Measurements from ENCODE around the gene KCNA5. TPM values are rescaled to one million over a fixed set of nuclear protein-coding genes. Genes with fewer than 3 reads are reported as not detected.

The KCNA5 gene
- polyA plus RNA-seq, 12 donors, result 2.1 to 3.6 (median 3.1) TPM; not detected in 2

DNA sequence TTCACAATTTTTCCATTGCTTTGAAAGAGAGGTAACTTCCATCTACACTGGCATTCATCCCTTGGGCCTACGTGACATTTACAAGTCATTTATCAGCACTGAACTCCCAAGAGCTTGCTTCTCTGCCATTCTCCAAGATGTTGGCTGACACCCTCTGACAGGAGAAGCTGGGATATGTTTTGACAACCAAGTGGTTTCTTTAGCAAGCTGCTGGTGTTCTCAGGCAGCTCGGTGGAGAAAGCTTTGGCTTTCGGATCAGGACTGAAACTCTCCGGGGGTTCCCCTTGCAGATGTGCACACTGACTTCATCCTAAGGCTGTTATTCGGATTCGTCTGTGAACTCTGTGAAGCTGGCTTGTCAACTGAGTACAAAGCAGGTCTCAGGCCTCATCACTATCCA lies 15.7 kb downstream of the KCNA5 start:
- peak; percentile 57 for DNase-seq

DNA sequence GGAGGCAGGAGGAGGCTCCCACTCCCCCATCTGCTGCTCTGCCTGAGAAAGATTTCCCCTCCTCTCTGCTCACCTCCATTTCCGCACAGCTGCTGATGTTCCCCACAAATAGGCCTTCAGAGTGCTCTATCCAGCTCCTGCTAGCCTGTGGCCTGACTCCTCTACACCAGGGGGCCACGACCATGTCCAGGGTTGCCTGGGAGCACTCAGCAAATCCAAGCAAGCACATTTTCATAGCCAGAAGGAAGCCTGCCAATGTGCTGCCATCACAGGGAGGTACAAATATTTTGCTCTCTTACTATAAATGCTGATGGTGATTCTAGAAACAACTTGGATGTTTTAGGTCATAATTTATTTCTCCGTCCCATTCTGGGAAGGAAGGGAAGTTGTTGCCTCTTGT lies 17.3 kb downstream of the KCNA5 start:
- DNase-seq, result no peak

DNA sequence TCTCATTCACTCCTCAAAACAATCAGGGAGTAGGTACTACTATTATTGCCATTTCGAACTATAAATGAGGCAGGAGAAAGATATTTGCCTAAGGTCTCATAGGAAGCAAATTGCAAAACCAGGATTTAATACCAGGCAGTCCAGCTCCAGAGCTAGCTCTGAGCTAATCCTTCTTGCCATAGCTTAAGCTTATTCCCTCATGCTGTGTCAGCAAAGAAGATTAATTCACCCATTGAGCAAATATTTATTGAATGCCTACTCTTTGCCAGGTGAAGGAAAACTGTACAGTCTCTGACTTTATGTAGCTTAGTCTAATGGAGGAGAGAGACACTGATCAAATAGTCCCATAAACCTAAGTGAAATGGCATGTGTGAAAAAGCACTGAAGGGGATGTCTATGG lies 19.5 kb downstream of the KCNA5 start:
- DNase-seq, result no peak

DNA sequence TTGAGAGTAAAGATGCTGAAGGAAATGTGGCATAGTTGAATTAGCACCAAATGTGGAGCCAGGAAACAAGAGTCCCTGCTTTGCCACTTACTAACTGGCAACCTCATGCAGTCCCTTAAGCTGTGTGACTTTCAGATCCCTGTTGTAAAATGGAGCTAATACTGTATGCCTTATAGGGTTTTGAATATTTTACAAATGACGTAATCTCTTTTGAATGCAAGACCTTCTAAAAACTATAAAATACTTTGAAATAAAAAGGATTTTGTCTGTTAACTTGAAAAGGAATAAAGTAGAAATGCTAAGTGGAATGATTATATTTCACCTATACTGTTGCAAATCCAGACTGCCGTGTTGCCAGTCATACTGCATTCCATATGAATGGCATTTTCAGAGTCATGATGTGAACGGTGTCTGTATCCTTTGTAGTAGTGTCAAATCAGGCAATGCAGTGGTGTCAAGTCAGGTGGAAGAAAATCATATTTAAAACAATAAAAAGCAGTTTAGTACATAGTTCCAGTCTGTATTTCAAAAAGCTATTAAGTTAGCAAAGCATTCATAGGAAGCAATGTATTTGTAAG lies 21.3 kb downstream of the KCNA5 start:
- no peak for DNase-seq

DNA sequence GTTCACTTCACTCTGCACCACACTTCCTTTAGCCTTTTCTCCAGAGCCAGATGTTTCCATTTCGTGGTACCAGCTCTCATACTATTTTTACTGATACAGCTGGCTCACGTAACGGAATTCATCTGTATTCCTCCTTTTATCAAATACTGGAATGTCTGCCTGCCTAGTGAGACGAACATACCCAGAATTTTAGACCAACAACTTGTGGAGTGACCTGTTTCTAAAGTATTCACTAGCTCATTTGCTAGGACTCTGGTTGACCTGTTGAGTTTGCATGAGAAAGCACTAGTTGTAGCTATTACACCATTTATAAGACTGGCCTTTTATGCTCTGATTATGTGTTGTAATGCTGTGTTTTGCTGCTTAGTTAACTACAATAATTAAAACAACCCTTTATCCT lies 22.6 kb downstream of the KCNA5 start:
- no peak for DNase-seq

DNA sequence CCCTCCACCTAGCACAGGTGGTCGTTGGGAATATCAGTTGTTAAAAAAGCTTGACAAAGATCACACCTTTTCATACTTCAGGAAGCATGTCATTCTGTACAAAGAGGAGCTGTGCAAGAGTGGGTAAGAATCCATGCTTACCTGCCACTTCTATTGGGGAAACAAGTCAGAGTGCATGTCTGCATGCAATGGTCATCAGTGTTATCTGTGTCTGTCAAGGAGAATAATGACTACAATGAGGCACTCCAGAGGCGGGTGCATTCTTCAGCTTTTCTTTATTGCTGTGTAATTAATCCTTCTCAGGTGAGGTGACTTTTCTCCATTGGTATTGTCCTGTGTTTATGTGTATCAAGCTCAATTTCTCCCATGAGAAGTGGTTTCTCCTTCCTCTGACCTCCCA lies 24.4 kb downstream of the KCNA5 start:
- DNase-seq, result no peak

DNA sequence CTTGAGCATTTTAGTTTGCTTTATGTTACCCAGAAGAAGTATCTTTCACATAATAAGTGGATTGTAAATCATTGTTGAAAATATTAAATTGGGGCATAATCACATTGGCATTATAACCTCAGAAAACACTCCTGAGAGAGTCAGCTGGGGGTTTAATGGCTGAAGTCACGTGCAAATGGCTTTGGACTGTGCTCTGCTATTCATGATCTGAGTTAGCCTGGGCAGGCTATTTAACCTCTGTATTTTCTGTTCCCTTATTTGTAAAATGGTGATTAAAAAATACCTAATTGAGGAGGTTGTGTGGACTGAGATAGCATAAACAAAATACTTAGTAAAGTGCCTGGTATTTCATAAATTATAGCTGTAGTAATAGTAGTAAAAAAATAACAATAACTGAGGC lies 24.9 kb downstream of the KCNA5 start:
- DNase-seq, result no peak

DNA sequence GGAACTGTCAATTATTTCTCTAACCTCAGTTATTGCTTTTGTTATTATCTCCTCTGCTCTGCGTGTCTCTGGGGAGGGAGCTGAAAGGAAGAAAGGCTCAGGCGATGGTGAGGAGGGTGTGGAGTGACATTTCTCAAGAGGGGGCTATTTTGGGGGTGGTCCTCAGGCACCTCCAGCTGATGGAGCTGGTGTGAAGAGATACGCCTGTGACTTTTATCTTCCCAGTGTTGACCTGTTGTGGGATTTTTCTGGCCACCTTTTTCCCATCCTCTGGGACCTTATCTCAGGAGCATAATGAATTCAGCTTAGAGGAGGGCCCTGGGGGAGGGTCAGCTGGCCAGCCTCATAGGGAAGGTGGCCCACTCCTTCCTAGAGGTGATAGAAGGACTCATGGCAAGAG lies 26.4 kb downstream of the KCNA5 start:
- no peak for DNase-seq

DNA sequence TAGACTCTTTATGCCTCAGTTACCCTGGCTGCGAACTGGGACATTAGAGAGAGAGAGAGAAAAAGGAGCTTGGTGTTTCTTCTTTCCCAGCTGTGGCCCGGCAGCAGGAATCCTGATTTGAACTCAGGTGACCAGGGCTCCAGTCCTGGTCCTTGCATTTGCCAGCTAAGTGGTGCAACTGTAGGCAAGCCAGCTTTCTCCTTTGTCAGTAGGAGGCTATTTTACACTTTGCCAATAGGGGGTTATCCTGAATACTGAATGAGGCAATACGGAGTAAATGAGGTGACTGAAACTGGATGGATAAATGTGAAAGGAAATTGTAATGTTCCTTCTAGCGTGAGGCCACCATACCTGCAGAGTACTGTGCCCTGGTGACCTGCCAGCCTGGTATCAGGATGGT lies 27.8 kb downstream of the KCNA5 start:
- no peak for DNase-seq

DNA sequence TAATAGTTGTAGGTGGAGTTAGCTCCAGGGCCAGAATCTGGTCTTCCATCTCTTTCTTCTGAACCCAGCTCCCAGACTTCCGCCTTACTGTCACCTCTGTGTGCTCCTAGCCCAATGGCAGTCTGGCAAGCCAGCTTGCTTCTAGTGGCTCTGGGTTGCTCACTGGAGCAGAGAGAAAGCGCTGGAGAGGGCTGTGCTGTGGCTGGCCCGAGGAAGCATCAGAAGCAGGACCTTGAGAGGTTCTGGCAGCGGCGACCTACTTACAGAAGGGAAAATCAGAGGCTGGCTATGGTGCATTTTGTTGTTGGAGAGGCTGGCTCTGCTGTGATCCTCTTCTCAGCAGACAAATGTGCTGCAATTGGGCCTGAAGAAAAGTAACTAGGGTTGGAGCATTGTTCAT lies 28.6 kb downstream of the KCNA5 start:
- DNase-seq, result no peak

DNA sequence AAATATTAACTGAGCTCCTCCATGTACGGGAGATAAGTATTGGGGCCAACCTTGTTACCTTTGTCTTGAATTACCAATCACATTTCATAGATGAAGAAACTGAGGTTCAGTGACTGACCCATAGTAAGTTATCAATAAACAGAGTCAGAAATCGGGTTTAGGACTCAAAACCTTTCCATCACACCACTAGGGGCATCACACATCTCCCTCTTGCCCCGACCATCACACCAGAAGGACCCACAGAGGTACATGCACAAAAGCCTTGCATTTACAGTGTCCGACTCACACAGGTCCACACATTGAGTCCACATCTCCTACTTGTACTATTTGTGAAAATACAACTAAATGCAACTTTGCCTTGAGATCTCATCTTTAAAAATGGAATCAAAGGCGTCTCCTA lies 29.4 kb downstream of the KCNA5 start:
- DNase-seq, result no peak

DNA sequence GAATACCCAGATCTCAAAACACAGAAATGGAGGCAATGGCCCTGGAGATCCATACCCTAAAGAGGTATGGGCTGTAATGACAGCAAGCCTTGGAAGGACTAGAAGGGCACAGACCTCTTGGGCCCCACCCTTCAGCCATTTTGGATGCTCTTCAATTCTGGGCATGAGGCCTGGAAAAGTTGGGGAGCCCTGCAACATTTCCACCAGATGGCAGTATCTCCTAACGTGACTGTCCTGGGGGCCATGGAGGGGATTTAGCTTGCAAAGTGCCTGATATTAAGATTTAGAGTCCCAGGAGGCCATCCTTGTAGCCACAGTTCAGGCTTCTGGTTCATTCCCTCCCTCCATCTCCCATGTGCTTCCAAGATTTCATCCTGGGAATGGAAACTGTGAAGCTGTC lies 30.2 kb downstream of the KCNA5 start:
- DNase-seq, result no peak

DNA sequence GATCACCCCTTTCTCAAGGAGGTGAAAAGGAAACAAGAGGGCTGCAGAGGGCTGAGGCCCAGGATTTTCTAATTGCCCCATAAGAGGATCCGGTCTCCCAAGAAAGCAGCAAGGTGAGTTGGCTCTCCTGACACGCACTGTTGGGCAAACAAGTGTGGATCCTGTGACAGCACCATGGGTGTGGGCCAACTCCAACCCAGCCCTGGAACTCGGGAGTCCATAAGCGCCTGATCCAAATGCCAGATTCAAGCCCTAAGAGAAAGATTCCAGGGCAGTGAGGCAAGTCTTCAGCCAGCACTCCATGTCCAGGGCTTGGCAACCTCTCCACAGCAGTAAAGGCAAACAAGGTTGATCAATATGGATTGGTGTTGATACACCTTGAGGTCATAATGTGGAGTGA lies 33.1 kb downstream of the KCNA5 start:
- DNase-seq, result no peak

DNA sequence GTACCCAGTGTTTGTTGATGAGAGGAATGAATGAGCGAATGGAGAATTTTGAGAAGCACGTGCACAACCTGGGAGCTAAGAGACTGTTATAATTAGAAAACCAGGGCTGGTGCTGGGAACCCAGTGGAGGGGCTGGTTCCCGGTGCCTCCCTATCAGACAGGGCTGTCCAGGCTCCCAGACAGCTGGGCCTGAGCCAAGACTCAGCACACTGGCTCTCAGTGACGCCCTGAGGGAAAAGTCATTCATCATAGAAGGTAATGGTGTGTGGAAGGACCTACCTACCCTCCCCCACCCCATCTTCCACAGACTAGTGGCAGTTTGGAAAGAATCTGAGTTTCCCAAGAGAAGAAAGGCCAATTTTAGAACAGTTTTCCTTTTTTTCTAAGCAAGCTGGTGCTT lies 34.7 kb downstream of the KCNA5 start:
- no peak for DNase-seq

DNA sequence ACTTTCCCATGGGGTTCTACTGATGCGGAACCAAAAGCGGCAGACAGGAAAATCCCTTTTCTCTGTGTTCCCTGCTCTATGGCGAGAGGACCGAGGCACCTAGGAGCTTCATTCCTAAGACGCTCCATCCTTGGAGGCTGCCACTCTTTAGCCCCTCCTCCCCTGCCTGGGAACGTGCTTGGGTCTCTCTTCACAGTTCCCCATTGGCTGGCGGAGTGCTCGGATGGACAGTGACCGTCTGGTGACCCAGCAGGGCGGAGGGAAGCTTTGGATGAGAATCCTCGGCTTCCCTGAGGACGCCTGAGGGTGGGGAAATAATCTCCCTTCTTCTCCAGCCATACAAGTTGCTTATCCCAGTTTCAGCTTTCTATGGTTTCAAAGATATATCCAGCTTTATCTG lies 37.3 kb downstream of the KCNA5 start:
- DNase-seq, result peak; percentile 20

DNA sequence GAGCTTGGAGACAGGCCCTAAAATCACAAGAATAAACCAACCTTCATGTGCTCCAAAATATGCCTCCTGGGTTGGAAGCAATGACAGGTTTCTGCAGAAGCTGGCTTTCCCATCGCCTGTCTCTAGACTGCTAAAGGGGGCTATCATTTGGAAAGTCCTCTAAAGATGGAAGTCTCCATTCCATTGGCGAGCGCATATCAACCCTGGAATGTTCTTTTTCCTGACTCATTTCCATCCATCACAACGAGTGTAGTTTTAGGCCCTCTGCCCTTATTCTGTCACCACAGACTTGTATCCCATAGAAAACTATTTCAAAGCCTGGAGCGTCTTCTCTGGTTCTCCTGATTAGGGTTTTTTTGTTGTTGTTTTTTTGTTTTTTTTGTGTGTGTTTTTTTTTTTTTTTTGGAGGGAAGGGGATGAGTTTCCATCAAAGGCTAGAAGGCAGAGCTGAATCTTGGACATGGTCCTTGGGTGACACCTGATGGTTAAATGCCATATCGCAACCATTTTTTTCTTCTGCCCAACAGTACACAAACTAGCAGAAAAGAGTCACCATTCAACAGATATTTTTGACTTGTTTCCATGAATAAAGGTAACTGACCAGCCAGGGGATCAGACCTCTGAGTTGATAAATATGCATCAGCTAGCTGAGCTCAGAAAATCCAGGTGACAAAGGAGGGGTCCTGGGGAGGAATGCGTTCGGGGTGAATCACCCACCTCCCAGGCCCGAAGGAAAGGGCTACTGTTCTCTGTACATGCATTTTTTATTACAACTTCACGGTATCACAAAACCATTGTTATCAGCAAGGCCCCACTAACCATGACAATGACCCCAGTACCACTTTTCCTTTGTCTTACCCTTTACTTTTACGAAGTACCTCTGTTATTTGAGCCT lies 40.5 kb downstream of the KCNA5 start:
- DNase-seq, result peak; percentile 76

DNA sequence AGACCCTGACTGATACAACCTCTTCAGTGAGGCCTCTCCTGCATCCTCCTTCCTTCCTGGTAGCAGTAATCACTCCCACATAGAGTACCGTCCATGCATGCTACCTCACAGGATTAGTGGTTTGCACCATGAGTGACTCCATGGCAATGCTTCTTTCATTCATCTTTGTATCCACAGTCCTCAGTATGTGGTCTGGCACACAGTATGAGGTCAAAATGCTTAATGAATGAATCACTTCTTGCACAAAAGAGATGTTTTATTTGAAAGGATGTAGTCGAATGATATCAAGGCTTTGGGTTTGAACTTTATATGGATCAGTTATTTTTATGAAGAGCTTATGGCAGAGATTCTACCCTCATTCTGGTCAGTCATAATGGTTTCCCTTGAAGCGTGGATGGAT lies 42.2 kb downstream of the KCNA5 start:
- no peak for DNase-seq

DNA sequence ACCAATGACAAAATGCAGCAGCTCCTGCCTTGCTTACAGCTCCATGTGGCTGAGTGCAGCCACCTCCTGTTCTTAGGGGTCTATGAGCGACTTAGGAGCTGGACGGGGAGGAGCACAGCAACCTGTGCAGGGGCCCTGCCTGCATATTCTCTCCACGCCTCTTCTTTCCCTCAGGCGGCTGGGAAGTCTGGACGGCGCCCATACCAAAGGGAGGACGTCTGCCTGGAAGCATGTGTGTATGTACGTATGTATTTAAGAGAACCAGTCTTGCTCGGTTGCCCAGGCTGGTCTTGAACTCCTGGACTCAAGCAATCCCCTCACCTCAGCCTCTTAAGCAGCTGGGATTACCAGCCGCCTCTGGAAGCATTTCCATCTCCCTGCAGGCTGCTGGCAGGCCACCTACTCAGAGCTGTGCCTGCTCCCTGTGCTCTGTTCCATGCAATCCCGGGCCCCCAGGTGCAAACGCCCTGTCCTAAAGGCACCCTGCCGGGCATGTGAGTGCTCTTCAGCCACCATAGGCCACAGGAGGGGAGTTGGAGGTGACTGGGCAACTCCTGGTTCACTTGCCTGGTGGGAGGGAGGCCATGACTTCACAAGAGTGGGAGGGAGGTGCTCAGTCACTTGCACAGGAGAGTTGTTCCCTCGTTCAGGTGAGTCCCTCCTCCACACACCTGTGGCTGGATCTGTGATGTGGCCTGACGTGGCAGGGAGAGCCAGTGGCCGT lies 44.3 kb downstream of the KCNA5 start:
- DNase-seq, result no peak

DNA sequence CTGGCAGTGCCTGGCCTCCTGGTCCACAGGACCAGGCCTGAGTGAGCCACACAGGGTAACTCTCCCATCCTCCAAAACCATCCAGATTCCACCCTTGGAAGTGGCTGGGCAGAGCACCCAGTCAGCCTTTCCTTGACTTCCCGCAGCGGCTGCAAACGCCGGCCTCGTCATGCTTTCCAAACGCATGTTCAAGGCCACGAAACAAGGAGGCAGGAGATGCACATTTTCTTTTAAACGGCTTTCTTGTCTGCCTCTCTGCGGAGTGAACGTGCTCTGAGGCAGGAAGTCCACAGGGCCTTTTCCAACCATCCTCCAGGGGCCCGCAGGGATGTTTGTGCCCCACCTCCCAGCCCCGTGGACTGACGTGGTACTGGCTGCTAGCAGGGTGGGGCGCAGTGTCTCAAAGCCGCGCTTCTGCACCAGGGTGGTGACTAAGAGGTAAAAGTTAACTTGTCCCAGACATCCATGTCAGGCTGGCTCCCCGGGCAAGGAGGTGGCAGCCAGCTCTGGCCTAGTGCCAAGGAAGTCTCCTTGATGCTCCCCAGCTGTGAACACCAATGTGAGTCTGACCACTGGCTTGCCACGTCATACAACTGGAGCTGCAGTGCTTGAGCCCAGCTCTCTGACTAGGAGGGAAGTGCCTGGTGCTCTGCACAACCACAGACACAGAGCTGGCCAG lies 45.0 kb downstream of the KCNA5 start:
- no peak for DNase-seq

DNA sequence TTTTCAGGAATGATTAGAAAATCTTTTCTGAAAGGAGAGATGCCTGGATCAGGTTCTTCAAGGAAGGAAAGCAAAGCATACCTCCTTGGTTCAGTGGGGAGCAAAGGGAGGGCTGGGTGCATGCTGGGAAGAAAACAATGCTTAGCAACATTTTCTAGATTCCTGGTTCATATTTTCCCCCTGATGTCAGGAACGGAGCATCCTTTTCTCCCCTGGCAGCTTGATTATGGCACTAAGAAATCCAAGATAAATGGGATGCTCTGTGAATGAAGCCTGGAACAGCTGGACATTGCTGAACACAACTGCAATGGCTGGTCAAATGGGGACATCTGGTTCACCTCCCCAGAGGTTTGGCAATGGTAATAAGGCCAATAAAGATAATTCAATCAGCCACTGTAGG lies 50.9 kb downstream of the KCNA5 start:
- no peak for DNase-seq

DNA sequence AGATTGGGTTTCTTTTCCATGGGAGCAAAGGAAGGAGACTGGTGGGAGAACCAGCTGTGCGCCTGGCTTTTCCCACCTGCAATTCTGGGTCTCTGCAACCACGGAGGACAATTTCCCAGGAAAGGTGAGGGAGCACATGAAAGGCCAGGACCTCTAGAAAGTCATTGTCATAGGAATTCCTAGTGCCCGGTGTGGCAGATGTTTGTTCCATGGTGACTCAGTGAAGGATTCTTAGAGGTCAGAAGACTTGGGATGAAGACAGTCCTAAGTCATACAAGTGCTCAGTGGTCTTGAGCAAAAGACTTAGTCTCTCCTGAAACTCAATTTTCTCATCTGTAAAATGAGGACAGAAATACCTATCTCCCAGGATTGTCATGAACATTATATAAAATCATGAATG lies 51.3 kb downstream of the KCNA5 start:
- DNase-seq, result no peak

Measured in muscle of arm (tissue), 12 donors.